ENCODE measurements around the gene HBS1L.

DNA sequence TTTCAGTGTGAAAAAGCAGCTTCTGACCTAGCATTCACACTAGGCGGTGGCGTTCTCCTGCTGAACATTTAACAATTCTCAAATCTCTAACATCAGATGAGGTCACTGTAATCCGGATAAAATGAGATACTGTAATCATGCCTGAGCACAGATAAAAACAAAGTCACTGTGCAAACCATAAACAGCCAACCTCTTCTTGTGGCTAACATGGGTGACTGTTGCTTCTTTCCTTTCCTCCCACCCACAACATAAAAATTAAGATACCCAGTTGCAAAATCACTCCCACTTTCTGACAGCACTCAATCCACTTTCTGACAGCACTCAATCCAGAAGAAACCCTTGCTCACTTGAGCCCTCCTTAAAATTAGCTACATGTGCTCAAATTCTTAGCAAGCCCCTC, 93.3 kb downstream of the HBS1L start:
- no peak for TF ChIP-seq CTCF (IDR thresholded peaks at IDR 0.05)
- no peak for TF ChIP-seq POLR2A (IDR thresholded peaks at IDR 0.05)

Data from body of pancreas (tissue), 4 donors.